Vagina (tissue), 2 donors: ENCODE results near the gene NUBP2. TPM values are rescaled to one million over a fixed set of nuclear protein-coding genes. Genes with fewer than 3 reads are reported as not detected.
A peak's percentile ranks its signal among the peaks of the same experiment; 100 is the strongest.

Experiments
- DNase-seq, 2 donors: peaks; one replicate each; pipeline ENCODE4 v3.0.0-alpha.2; 2017; ENCODE audit errors: extremely low spot score in 2 of 2
- H3K27ac ChIP-seq: fragments of 200-600 bp; sonication (generic); one replicate; pipeline ENCODE4 v1.5.1; 2019
- H3K27me3 ChIP-seq: fragments of 200-600 bp; sonication (generic); one replicate; pipeline ENCODE4 v1.5.1; 2019
- H3K36me3 ChIP-seq, 2 donors: fragments of 200-600 bp; sonication (generic); one replicate each; pipeline ENCODE4 v1.5.1; 2017 to 2019
- H3K4me1 ChIP-seq: fragments of 200-600 bp; sonication (generic); one replicate; pipeline ENCODE4 v1.5.1; 2019
- H3K4me3 ChIP-seq, 2 donors: fragments of 200-600 bp; sonication (generic); 1 replicate in 1 of 2; 2 replicates in 1 of 2; pipeline ENCODE4 v1.5.1; 2016 to 2019
- H3K9me3 ChIP-seq: fragments of 200-600 bp; sonication (generic); one replicate; pipeline ENCODE4 v1.5.1; 2019
- CTCF ChIP-seq, 3 experiments: fragments of 450-650 bp in 2 of 3; fragments of 200-600 bp in 1 of 3; sonication (generic) in 1 of 3; IDR thresholded peaks; one replicate each; pipeline ENCODE4 v1.5.1; 2017 to 2019; ENCODE audit warnings: antibody characterized with exemption in 3 of 3, mild to moderate bottlenecking in 2 of 3, moderate library complexity in 2 of 3
- POLR2A ChIP-seq, 2 donors: fragments of 450-650 bp; IDR thresholded peaks; one replicate each; pipeline ENCODE4 v1.6.1; 2017; ENCODE audit warnings: antibody characterized with exemption in 2 of 2, mild to moderate bottlenecking in 2 of 2, moderate library complexity in 2 of 2
- POLR2AphosphoS5 ChIP-seq, 2 donors: sonication (generic); formaldehyde crosslinking; IDR thresholded peaks; one replicate each; pipeline ENCODE4 v1.9.0; 2017; ENCODE audit warnings: antibody characterized with exemption in 2 of 2, mild to moderate bottlenecking in 2 of 2, low read depth in 1 of 2; ENCODE audit not compliant: insufficient read depth in 1 of 2
- intact Hi-C: fragments of 100-400 bp; cut with DNase I; formaldehyde crosslinking; loops from one replicate; pipeline ENCODE4 v1.15.1; 2023
- microRNA-seq: library from miRNA; unstranded; fragments of <30 nt; microRNA quantifications from one replicate; pipeline ENCODE4, GENCODE V29; 2017; ENCODE audit warnings: borderline number of aligned reads, borderline replicate concordance
- small RNA-seq: library from RNA; depleted of rRNA; stranded (forward); fragments of <200 nt; gene quantifications from one replicate; pipeline ENCODE3, GENCODE V24; 2016
- total RNA-seq: library from RNA; depleted of rRNA; stranded (reverse); fragments of >200 nt; gene quantifications from one replicate; pipeline ENCODE4 v1.2.3, GENCODE V29; 2016

The NUBP2 gene
- total RNA-seq, 1 donor from 2014 or later: 40.8 TPM

GRCh38 chr16:1831186-1832075, 48.7 kb downstream of the NUBP2 start:
- no peaks in the 10 kb centered on the region for H3K9me3 ChIP-seq
- H3K27ac ChIP-seq: no peak overlapping the region
- no peaks in the 10 kb centered on the region for H3K36me3 ChIP-seq
- no peak for DNase-seq
- no peak overlapping the region for H3K4me3 ChIP-seq
- TF ChIP-seq POLR2A (IDR thresholded peaks at IDR 0.05) (no peak), POLR2AphosphoS5 (IDR thresholded peaks at IDR 0.05; ENCODE audit: insufficient read depth in 1 of 2, low read depth in 1 of 2) (no peak), CTCF (IDR thresholded peaks at IDR 0.05) (no peak)
- no peaks in the 10 kb centered on the region for H3K27me3 ChIP-seq
- intact Hi-C loops: no loop called here
- peaks cover 28% of the 10 kb centered on the region for H3K4me1 ChIP-seq

- H3K27ac ChIP-seq: no peak overlapping the region
- TF ChIP-seq CTCF (IDR thresholded peaks at IDR 0.05): no peak
- no peak for TF ChIP-seq POLR2AphosphoS5 (IDR thresholded peaks at IDR 0.05; ENCODE audit: insufficient read depth in 1 of 2, low read depth in 1 of 2)
- TF ChIP-seq POLR2A (IDR thresholded peaks at IDR 0.05): no peak
- no peaks in the 10 kb centered on the region for H3K9me3 ChIP-seq
- no peak for DNase-seq
- peaks cover 22% of the 10 kb centered on the region for H3K4me1 ChIP-seq
- H3K36me3 ChIP-seq: no peaks in the 10 kb centered on the region
- intact Hi-C loops: no loop called here
- H3K4me3 ChIP-seq: no peak overlapping the region
- H3K27me3 ChIP-seq: no peaks in the 10 kb centered on the region
Measured at GRCh38 chr16:1832838-1833454, 50.2 kb downstream of the NUBP2 start.

- Histone ChIP-seq H3K27me3 (no peaks in the 10 kb centered on the region), H3K36me3 (no peaks in the 10 kb centered on the region), H3K9me3 (no peaks in the 10 kb centered on the region), H3K4me3 (no peak overlapping the region), H3K4me1 (peaks cover 11% of the 10 kb centered on the region), H3K27ac (no peak overlapping the region)
- intact Hi-C loops: no loop called here
- no peak for DNase-seq
- TF ChIP-seq POLR2A (IDR thresholded peaks at IDR 0.05) (no peak), POLR2AphosphoS5 (IDR thresholded peaks at IDR 0.05; ENCODE audit: insufficient read depth in 1 of 2, low read depth in 1 of 2) (peak in 1 of 2 donors; percentile 28)
Measured at GRCh38 chr16:1834096-1834495, 51.3 kb downstream of the NUBP2 start.

Small RNAs within 50 kb of the gene (microRNA-seq; reads per million reads assigned to microRNA genes)
- gene MIR3177: not detected

Small RNAs within 50 kb of the gene (small RNA-seq; reads per million reads assigned to genes)
- gene MIR3177: 0.26 reads per million

Other genes starting within 250 kb of the NUBP2 start
- gene TMEM204, start 249.3 kb upstream of the NUBP2 start, total RNA-seq: 33.1 TPM
- gene IFT140, start 170.9 kb upstream of the NUBP2 start, total RNA-seq: 29.2 TPM
- gene CRAMP1, start 170.6 kb upstream of the NUBP2 start, total RNA-seq: 13.8 TPM
- 19.9 TPM for gene JPT2, start 104.7 kb upstream of the NUBP2 start, total RNA-seq
- gene MAPK8IP3, start 76.8 kb upstream of the NUBP2 start, total RNA-seq: 44.9 TPM
- gene NME3, start 11.4 kb upstream of the NUBP2 start, total RNA-seq: 96.0 TPM
- gene EME2, start 10.2 kb upstream of the NUBP2 start, total RNA-seq: 13.5 TPM
- 89.6 TPM for gene MRPS34, start 9.8 kb upstream of the NUBP2 start, total RNA-seq
- 75.9 TPM for gene SPSB3, start 389 bp upstream of the NUBP2 start, total RNA-seq
- gene IGFALS, start 10.7 kb downstream of the NUBP2 start, total RNA-seq: not detected
- 71.5 TPM for gene HAGH, start 43.9 kb downstream of the NUBP2 start, total RNA-seq
- 53.5 TPM for gene FAHD1, start 44.2 kb downstream of the NUBP2 start, total RNA-seq
- gene MEIOB, start 89.2 kb downstream of the NUBP2 start, total RNA-seq: not detected
- 4.4 TPM for gene HS3ST6, start 135.5 kb downstream of the NUBP2 start, total RNA-seq
- 53.0 TPM for gene MSRB1, start 160.2 kb downstream of the NUBP2 start, total RNA-seq
- not detected for gene RPL3L, start 171.7 kb downstream of the NUBP2 start, total RNA-seq
- 132 TPM for gene NDUFB10, start 176.6 kb downstream of the NUBP2 start, total RNA-seq
- gene RPS2, start 181.9 kb downstream of the NUBP2 start, total RNA-seq: 3,117 TPM
- gene RNF151, start 183.9 kb downstream of the NUBP2 start, total RNA-seq: not detected
- gene TBL3, start 189.1 kb downstream of the NUBP2 start, total RNA-seq: 44.2 TPM
- 1.2 TPM for gene NOXO1, start 198.5 kb downstream of the NUBP2 start, total RNA-seq
- gene GFER, start 201.2 kb downstream of the NUBP2 start, total RNA-seq: 11.5 TPM
- 8.3 TPM for gene SYNGR3, start 207.0 kb downstream of the NUBP2 start, total RNA-seq
- gene ZNF598, start 226.9 kb downstream of the NUBP2 start, total RNA-seq: 51.8 TPM
- gene NPW, start 236.8 kb downstream of the NUBP2 start, total RNA-seq: not detected
- 44.7 TPM for gene NHERF2, start 243.9 kb downstream of the NUBP2 start, total RNA-seq